ENCODE measurements around the gene FREM1.

GRCh38 chr9:14935964-14936363, 25.7 kb upstream of the FREM1 start:
- TF ChIP-seq CTCF (IDR thresholded peaks at IDR 0.05) = no peak
- TF ChIP-seq ZFX (IDR thresholded peaks at IDR 0.05; ENCODE audit: borderline replicate concordance) = no peak

Measured in 22Rv1 (cell line).